WERI-Rb-1 (cell line): Measurements from ENCODE around the gene SNCAIP.

Experiments used
- DNase-seq: peaks from one replicate; pipeline ENCODE4 v3.0.0-alpha.2; 2020
- H3K27ac ChIP-seq: fragments of 250-450 bp; sonication (Bioruptor Pico); 2 replicates; pipeline ENCODE4 v1.5.1; 2020; ENCODE audit warnings: mild to moderate bottlenecking, moderate library complexity
- H3K27me3 ChIP-seq: fragments of 250-450 bp; sonication (Bioruptor Pico); 2 replicates; pipeline ENCODE4 v1.5.1; 2021; ENCODE audit warnings: mild to moderate bottlenecking, low read depth, moderate library complexity; ENCODE audit not compliant: insufficient read depth, severe bottlenecking
- H3K36me3 ChIP-seq: fragments of 250-450 bp; sonication (Bioruptor Pico); 2 replicates; pipeline ENCODE4 v1.5.1; 2020; ENCODE audit warnings: mild to moderate bottlenecking, moderate library complexity
- H3K4me3 ChIP-seq: 2 replicates; pipeline ENCODE4 v1.5.1; 2011; ENCODE audit warnings: low read depth, mild to moderate bottlenecking, control low read depth, low read length
- H3K9me3 ChIP-seq: fragments of 250-450 bp; sonication (Bioruptor Pico); 2 replicates; pipeline ENCODE4 v1.5.1; 2021; ENCODE audit warnings: mild to moderate bottlenecking, moderate library complexity; ENCODE audit not compliant: severe bottlenecking
- TF ChIP-seq, protein P1 (sequence below): IDR thresholded peaks from 2 replicates; pipeline ENCODE4 v1.5.1; 2011; ENCODE audit warnings: low read depth, mild to moderate bottlenecking, control low read depth, inconsistent platforms, low read length

SNCAIP gene

DNA sequence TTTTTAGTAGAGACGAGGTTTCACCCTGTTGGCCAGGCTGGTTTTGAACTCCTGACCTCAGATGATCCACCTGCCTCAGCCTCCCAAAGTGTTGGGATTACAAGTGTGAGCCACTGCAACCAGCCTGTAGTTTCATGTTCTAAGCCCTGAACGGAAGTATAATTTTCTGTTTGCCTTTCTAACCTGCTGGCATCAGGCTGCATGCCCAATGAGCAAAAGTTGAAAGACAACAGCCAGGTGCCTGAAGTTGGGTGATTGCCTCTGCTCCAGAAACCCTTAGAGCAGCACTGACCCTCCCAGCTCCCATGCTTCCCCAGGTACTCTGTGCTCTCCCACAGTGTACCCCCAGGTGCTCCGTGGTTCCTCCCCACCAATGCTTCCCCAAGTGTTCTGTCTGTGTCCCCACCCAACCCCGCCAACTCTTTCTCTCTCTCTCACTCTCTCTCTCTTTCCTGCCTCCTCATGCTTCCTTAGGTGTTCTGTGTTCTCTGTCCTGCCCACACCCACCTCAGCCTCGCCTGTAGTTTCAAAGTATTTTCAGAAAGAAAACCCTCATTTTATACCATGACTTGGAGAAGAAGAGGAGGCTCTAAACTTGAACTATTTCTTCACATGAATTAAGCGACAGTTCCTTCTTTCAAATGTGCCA is 145.3 kb downstream of the SNCAIP start:
- DNase-seq = no peak
- Histone ChIP-seq H3K27me3 (no peaks in the 10 kb centered on the region), H3K9me3 (no peaks in the 10 kb centered on the region), H3K36me3 (no peaks in the 10 kb centered on the region), H3K4me3 (no peak overlapping the region), H3K27ac (no peak overlapping the region)
- TF ChIP-seq, protein P1, sequence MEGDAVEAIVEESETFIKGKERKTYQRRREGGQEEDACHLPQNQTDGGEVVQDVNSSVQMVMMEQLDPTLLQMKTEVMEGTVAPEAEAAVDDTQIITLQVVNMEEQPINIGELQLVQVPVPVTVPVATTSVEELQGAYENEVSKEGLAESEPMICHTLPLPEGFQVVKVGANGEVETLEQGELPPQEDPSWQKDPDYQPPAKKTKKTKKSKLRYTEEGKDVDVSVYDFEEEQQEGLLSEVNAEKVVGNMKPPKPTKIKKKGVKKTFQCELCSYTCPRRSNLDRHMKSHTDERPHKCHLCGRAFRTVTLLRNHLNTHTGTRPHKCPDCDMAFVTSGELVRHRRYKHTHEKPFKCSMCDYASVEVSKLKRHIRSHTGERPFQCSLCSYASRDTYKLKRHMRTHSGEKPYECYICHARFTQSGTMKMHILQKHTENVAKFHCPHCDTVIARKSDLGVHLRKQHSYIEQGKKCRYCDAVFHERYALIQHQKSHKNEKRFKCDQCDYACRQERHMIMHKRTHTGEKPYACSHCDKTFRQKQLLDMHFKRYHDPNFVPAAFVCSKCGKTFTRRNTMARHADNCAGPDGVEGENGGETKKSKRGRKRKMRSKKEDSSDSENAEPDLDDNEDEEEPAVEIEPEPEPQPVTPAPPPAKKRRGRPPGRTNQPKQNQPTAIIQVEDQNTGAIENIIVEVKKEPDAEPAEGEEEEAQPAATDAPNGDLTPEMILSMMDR = no peak

DNA sequence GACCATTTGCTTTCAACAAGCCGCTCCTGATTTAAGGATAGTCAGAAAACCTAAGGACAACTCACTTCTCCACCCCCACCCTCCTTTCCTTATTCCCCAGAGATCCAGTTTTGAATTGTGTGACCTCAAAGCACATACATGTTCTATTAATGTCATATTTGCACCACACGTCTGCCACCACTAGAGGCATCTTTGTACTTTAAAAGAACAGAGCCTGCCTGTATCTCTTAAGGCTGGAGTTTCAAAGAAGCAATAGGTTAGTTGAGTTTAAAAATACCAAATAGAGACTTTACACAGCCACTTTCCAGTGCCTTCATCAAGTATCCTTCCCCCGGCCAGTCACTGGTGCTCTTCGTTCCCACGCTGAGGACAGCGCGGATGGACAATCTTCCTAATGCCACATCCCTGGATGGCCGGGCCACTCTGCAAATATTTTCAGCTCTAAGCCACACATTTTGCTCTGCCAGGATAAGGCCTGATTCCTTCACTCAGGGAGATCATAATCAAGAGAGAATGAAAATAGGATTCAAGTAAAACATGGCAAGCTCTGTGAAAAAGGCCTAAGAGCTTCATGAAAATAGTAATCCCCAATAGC is 146.3 kb downstream of the SNCAIP start:
- no peaks in the 10 kb centered on the region for H3K36me3 ChIP-seq
- TF ChIP-seq, protein P1 = peak; percentile 55
- peak; percentile 28 for DNase-seq
- no peaks in the 10 kb centered on the region for H3K27me3 ChIP-seq
- no peak overlapping the region for H3K27ac ChIP-seq
- H3K4me3 ChIP-seq = no peak overlapping the region
- no peaks in the 10 kb centered on the region for H3K9me3 ChIP-seq

DNA sequence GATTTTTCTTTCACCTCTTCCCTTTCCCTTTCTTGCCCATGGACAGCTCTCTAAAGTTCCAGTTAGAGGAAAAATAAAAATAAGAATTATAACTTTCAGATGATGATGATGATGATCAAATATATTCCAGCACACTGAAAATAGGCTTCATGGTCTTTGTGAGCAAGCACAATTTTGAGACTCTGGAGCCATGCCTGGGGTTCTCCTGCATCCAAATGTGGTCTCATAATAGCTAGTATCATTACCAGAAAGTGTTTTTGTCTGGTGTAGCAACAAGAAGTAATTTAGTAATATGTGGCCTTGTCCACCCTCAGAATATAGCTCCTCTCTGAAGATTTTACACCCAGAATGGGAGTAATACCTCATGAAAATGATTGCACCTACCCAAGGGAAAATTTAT is 150.4 kb downstream of the SNCAIP start:
- Histone ChIP-seq H3K27me3 (no peaks in the 10 kb centered on the region), H3K4me3 (no peak overlapping the region), H3K9me3 (no peaks in the 10 kb centered on the region), H3K27ac (no peak overlapping the region), H3K36me3 (no peaks in the 10 kb centered on the region)
- DNase-seq = no peak
- TF ChIP-seq, protein P1 = no peak

DNA sequence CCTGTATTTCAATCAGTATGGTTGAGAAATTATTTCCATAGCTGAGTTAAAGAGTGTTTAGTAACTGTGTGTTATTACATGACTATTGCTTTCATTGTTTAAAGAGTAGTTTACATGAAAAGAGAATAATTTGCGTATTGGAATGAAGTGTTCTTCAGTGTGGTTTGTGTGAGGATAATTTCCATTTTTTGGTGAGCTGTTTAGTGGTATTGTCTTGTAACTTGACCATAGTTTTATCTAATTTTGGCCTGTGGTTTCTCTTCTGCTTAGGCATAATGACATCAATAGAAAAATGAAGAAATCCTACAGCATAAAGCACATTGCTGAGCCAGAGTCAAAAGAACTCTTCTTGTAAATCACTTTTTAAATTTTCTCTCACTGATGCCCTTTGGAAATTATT is 151.2 kb downstream of the SNCAIP start:
- no peaks in the 10 kb centered on the region for H3K36me3 ChIP-seq
- H3K4me3 ChIP-seq = no peak overlapping the region
- no peaks in the 10 kb centered on the region for H3K9me3 ChIP-seq
- no peaks in the 10 kb centered on the region for H3K27me3 ChIP-seq
- no peak overlapping the region for H3K27ac ChIP-seq
- TF ChIP-seq, protein P1 = no peak
- no peak for DNase-seq

DNA sequence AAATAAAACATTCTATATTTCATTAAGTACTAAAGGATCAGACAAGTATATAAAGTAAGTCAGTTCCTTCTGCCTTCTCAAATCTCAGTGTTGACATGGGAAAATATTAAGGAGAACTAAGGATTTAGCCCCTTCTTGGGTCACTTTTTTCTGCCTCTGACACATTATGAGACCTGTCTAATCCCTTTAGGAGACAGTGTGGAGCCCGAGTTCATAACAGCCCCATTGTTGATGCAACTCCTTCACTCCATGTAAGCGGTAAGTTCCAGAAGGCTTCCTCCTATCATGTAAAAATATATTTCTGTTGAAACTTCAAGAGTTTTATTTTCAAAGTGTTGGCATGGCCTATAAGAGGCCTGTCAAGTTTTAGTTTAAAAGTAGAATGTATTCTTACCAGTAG is 152.2 kb downstream of the SNCAIP start:
- Histone ChIP-seq H3K36me3 (no peaks in the 10 kb centered on the region), H3K9me3 (no peaks in the 10 kb centered on the region), H3K27me3 (no peaks in the 10 kb centered on the region)

More for the DNA sequence above, 152.2 kb downstream of the SNCAIP start:
- TF ChIP-seq, protein P1 = no peak
- Histone ChIP-seq H3K4me3 (no peak overlapping the region), H3K27ac (no peak overlapping the region)
- no peak for DNase-seq
